Skeletal muscle tissue (tissue), 4 donors: ENCODE data around the gene SH3BP2. TPM values are rescaled to one million over a fixed set of nuclear protein-coding genes. Genes with fewer than 3 reads are reported as not detected.

Experiments
- H3K27ac ChIP-seq: one replicate; pipeline ENCODE4 v1.7.0; 2013; ENCODE audit warnings: mild to moderate bottlenecking, low read depth, low read length, inconsistent platforms
- H3K27me3 ChIP-seq, 3 donors: one replicate each; pipeline ENCODE4 v1.7.0; 2013; ENCODE audit warnings: low read length in 3 of 3; ENCODE audit not compliant: control insufficient read depth in 3 of 3, insufficient read depth in 3 of 3
- H3K36me3 ChIP-seq, 3 donors: one replicate each; pipeline ENCODE4 v1.7.0; 2013; ENCODE audit warnings: low read length in 3 of 3; ENCODE audit not compliant: control insufficient read depth in 3 of 3, insufficient read depth in 3 of 3
- H3K4me1 ChIP-seq, 3 donors: one replicate each; pipeline ENCODE4 v1.7.0; 2013; ENCODE audit warnings: low read length in 3 of 3, mild to moderate bottlenecking in 3 of 3; ENCODE audit not compliant: control insufficient read depth in 3 of 3, insufficient read depth in 3 of 3
- H3K4me3 ChIP-seq, 3 donors: one replicate each; pipeline ENCODE4 v1.7.0; 2013; ENCODE audit warnings: low read length in 3 of 3
- H3K9ac ChIP-seq, 3 donors: one replicate each; pipeline ENCODE4 v1.7.0; 2013; ENCODE audit warnings: low read length in 3 of 3, mild to moderate bottlenecking in 3 of 3, moderate library complexity in 2 of 3, low read depth in 1 of 3
- H3K9me3 ChIP-seq, 3 donors: one replicate each; pipeline ENCODE4 v1.7.0; 2013; ENCODE audit warnings: low read length in 3 of 3; ENCODE audit not compliant: control insufficient read depth in 3 of 3
- total RNA-seq: library from RNA; depleted of rRNA; stranded (reverse); fragments of >200 nt; gene quantifications from one replicate; pipeline ENCODE4 v1.2.3, GENCODE V29; 2014
- donor health status: Osteomylitis.

Gene SH3BP2
- total RNA-seq, 1 donor from 2014 or later = 7.8 TPM

DNA sequence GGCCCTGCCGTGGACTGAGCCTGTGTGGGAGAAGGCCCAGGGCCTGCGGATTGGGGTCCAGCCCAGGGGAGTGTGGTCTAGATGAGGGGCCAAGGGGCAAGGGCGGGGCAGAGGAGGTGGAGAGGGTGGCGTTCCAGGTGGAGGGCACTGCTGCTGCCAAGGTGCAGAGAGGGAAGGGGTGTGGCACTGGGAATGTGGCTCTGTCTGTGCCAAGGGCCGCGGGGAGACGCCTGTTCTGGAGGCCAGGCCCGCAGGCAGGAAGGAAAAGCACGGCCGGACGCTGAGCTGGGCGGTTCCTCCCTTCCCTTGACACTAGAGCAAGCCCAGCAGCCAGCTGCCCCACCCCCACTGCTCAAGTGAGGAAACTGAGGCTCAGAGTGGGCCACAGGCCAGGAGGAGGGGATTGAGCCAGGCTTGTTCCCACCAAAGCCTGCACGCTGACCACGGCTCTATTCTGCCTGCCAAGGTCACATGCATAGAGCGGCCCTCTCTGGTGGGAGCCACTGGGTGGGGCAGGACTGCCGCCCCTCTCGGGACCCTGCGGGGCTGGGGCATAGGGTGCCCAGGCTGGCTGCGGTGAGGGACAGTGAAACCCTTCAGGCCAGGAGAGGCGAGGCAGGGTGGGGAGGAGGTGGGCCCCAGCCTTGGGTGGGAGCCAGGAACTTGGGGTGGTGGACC is 13.0 kb downstream of the SH3BP2 start:
- H3K9me3 ChIP-seq = no peaks in the 10 kb centered on the region
- H3K27me3 ChIP-seq = no peaks in the 10 kb centered on the region
- H3K9ac ChIP-seq = peak overlapping the region in 2 of 3 donors; percentile 14 to 57
- H3K27ac ChIP-seq = peak overlapping the region; percentile 40
- no peaks in the 10 kb centered on the region for H3K36me3 ChIP-seq
- peak overlapping the region in 1 of 3 donors; percentile 29 for H3K4me3 ChIP-seq
- H3K4me1 ChIP-seq = peaks cover 67 to 79% (median 74%) of the 10 kb centered on the region in 3 donors

DNA sequence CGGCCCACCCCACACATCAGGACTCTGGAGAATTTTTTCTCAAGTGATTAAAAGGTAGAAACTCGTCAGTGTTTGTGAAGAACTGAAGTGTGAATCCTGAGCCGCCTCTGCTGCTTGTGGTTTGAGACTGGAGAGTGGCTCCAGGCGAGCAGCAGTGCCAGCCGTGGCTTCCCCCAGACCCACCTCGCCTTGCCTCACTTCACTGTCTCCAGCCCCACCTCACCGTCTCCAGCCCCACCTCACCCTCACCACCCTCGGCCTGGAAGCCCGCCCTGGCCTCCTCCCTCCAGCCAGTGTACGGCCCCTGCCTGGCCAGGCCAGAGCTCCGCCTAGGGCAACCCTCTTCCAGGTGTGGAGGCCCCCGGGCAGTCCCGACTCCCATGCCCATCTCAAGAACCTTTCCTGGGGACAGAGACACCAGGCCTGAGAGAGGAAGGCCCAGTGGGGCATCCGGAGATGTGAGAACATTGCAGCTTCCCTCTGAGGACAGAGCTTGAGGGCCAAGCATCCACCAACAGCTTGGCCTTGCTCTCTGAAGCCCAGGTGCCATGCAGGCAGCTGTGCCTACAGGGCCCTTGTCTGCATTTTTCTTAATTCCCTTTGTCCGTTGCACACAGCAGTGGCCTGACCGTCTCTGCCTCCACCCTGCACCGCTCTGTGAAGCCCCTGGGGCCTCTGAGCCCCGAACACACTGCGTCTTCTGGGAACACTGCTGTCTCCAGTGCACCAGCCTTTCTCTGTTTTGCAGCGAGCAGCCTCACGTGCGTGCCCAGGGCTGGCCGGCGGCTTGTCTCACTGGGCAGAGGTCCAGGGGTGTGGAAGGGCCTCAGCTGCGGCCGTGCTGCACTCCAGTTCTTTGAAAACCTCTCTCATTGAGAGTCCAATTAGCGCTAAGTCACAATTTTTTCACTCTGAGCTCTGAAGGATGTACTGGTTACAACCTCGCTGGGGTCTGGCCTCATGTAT is 13.8 kb downstream of the SH3BP2 start:
- Histone ChIP-seq H3K4me3 (peak overlapping the region in 1 of 3 donors; percentile 22), H3K9ac (peak overlapping the region; percentile 22 to 69 (median 32)), H3K36me3 (no peaks in the 10 kb centered on the region), H3K27me3 (no peaks in the 10 kb centered on the region), H3K9me3 (no peaks in the 10 kb centered on the region), H3K4me1 (peaks cover 67 to 79% (median 75%) of the 10 kb centered on the region in 3 donors), H3K27ac (peak overlapping the region; percentile 40)

DNA sequence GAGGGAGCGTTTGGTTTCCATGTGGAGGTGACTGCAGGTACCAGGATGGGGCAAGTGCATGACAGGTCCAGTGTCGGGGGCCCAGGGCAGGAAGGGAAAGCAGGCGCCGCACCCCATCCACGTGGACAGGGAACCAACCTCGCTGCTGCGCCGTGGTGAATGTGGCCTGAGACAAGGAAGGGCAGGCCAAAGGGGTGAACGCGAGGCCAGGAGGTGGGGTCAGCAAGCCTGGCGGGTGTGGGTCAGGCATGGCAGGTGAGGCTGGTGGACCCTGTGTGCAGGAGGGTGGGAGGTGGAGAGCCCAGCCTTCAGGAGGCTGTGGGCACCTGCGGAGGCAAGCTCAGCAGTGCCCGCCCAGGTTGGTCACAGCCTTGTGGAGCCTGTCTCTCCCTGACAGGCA is 14.7 kb downstream of the SH3BP2 start:
- H3K9me3 ChIP-seq = no peaks in the 10 kb centered on the region
- no peaks in the 10 kb centered on the region for H3K27me3 ChIP-seq
- H3K27ac ChIP-seq = no peak overlapping the region
- peak overlapping the region in 1 of 3 donors; percentile 69 for H3K9ac ChIP-seq
- no peaks in the 10 kb centered on the region for H3K36me3 ChIP-seq
- H3K4me1 ChIP-seq = peaks cover 69 to 86% (median 83%) of the 10 kb centered on the region in 3 donors
- H3K4me3 ChIP-seq = no peak overlapping the region

DNA sequence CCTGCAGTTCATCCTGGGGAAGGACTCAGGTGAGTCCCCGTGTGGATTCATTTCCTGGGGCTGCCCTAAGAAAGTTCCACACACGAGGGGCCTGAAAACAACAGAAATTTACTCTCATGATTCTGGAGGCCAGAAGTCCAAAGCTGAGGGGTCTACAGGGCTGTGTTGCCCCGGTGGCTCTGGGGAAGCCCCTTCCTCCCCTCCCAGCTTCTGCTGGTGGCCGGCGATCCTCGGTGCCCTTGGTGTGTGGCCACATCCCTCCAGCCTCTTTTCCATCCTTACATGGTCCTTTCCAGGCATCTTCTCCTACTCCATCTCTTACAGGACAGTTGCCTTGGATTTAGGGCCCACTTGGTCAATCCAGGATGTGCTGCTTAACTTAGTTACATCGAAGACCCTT is 15.1 kb downstream of the SH3BP2 start:
- no peaks in the 10 kb centered on the region for H3K36me3 ChIP-seq
- H3K27me3 ChIP-seq = no peaks in the 10 kb centered on the region
- H3K9ac ChIP-seq = no peak overlapping the region
- H3K27ac ChIP-seq = no peak overlapping the region
- H3K4me3 ChIP-seq = no peak overlapping the region
- no peaks in the 10 kb centered on the region for H3K9me3 ChIP-seq
- peaks cover 72 to 86% (median 82%) of the 10 kb centered on the region in 3 donors for H3K4me1 ChIP-seq

DNA sequence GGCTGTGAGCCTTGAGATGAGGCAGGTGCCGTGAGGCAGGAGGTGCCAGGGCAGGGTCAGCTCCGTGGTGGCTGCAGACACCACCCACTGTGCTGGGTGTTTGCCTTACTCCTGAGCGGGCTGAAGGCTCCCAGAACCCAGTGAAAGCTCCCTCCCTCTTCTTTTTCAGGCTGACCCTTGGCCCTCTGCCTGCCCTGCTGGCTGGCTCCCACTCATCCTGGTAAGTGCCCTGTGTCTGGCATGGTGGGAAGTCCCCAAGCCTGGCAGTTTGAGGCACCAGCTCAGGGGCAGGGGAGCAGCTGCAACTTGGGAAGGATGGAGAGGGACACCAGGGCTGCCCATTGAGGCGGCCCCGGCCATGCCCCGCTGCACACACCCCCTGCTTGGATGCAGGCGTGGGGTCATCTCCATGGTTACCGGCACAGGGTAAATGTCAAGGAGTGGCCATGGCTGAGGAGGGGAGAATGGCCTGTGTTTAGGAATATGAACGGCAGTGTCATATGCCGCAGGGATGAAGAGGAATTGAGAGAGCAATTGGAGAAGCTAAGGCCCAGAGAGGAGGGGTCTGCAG is 16.8 kb downstream of the SH3BP2 start:
- H3K9me3 ChIP-seq = no peaks in the 10 kb centered on the region
- peak overlapping the region in 1 of 3 donors; percentile 89 for H3K9ac ChIP-seq
- no peak overlapping the region for H3K4me3 ChIP-seq
- no peak overlapping the region for H3K27ac ChIP-seq
- H3K27me3 ChIP-seq = no peaks in the 10 kb centered on the region
- peaks cover 71 to 81% (median 80%) of the 10 kb centered on the region in 3 donors for H3K4me1 ChIP-seq
- H3K36me3 ChIP-seq = peaks cover 0 to 4% (median 0%) of the 10 kb centered on the region in 3 donors

- no peaks in the 10 kb centered on the region for H3K27me3 ChIP-seq
- no peaks in the 10 kb centered on the region for H3K9me3 ChIP-seq
- peaks cover 65 to 76% (median 74%) of the 10 kb centered on the region in 3 donors for H3K4me1 ChIP-seq
- peaks cover 0 to 4% (median 4%) of the 10 kb centered on the region in 3 donors for H3K36me3 ChIP-seq
- no peak overlapping the region for H3K4me3 ChIP-seq
- peak overlapping the region; percentile 83 for H3K27ac ChIP-seq
- H3K9ac ChIP-seq = peak overlapping the region in 1 of 3 donors; percentile 89
These were observed 17.5 kb downstream of the SH3BP2 start for GRCh38 chr4:2810388-2810787.

- Histone ChIP-seq H3K9ac (peak overlapping the region; percentile 81 to 89 (median 84)), H3K27me3 (no peaks in the 10 kb centered on the region), H3K4me1 (peaks cover 49 to 60% (median 59%) of the 10 kb centered on the region in 3 donors), H3K27ac (peak overlapping the region; percentile 83), H3K9me3 (no peaks in the 10 kb centered on the region), H3K4me3 (peak overlapping the region; percentile 72 to 81 (median 75)), H3K36me3 (peaks cover 0 to 4% (median 4%) of the 10 kb centered on the region in 3 donors)
These were observed 19.1 kb downstream of the SH3BP2 start for GRCh38 chr4:2811830-2812611.

DNA sequence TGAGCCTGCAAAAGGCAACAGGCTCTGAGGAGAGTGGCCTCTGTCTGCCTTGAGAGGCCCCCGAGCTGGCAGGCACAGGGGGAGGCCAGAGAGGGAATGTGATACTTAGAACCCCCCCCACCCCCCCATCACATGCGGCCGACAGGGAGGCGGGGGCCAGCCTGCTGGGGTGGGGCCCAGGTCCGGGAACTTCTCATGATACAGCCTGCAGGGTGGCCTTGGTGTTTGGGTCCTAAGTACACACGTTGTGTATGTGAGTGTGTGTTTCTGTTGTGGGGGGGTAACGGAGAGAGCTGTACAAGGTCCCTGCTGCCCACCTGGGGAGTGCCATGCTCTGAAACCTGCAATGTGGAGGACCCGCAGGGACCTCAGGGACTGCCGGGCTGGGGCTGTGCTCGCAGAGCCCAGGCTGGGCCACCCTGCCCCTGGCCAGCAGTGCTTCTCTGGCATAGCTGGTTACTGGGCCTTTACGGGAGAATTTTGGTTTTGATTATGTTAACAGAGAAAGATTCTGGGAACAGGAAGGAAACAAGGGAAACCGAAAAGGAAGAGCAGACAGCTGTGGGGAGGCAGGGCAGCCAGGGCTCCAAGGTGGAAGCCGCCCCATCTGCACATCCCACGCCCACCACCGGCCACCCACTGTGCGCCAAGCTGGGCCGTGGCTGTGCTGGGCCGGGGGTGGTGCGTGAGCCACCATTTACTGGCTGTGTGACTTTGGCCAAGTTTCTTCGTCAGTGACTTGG is 19.9 kb downstream of the SH3BP2 start:
- Histone ChIP-seq H3K27me3 (no peaks in the 10 kb centered on the region), H3K36me3 (peaks cover 0 to 4% (median 4%) of the 10 kb centered on the region in 3 donors), H3K27ac (peak overlapping the region; percentile 83), H3K9ac (peak overlapping the region; percentile 81 to 89 (median 84)), H3K4me3 (peak overlapping the region; percentile 72 to 81 (median 75)), H3K9me3 (no peaks in the 10 kb centered on the region), H3K4me1 (peaks cover 49 to 59% (median 59%) of the 10 kb centered on the region in 3 donors)
